GM23338 (cell line): ENCODE measurements around the gene TMEM98.
"Not testable (repeated sequence)": the region's sequence is repeated elsewhere in the genome, so short reads cannot be mapped to it uniquely, and the experiment has no call there.

Experiments used
- CREB1 ChIP-seq: fragments of 250-450 bp; sonication (Bioruptor Pico); IDR thresholded peaks from 2 replicates; pipeline ENCODE4 v1.5.0; 2020; ENCODE audit warnings: low read depth, mild to moderate bottlenecking, moderate library complexity
- CTCF ChIP-seq, 2 experiments: fragments of 200-600 bp in 1 of 2; sonication (generic) in 1 of 2; conservative IDR thresholded peaks; 2 replicates each; pipeline versions ENCODE4 v1.5.1 to v1.6.1; 2016 to 2017; ENCODE audit warnings: antibody characterized with exemption in 2 of 2, low read depth in 2 of 2, mild to moderate bottlenecking in 2 of 2, moderate library complexity in 1 of 2
- ETS1 ChIP-seq: IDR thresholded peaks from 2 replicates; pipeline ENCODE4 v1.6.1; 2016; ENCODE audit warnings: antibody characterized with exemption
- EZH2 ChIP-seq: fragments of 200-600 bp; sonication (generic); IDR thresholded peaks from one replicate; pipeline ENCODE4 v1.8.0; 2017; ENCODE audit warnings: antibody characterized with exemption, mild to moderate bottlenecking, low read depth; ENCODE audit not compliant: unreplicated experiment
- EZH2phosphoT487 ChIP-seq: fragments of 200-600 bp; sonication (generic); IDR thresholded peaks from one replicate; pipeline ENCODE4 v1.8.1; 2018; ENCODE audit warnings: antibody characterized with exemption; ENCODE audit not compliant: unreplicated experiment
- POLR2AphosphoS5 ChIP-seq: IDR thresholded peaks from 2 replicates; pipeline ENCODE4 v1.6.1; 2016; ENCODE audit warnings: antibody characterized with exemption, low read depth

- TF ChIP-seq CTCF (conservative IDR thresholded peaks at IDR 0.05; ENCODE audit: low read depth in 2 of 2); EZH2phosphoT487; ETS1; CREB1 (CRISPR knock-in tag); EZH2; POLR2AphosphoS5: not testable (repeated sequence)
These were observed 8.1 kb upstream of the TMEM98 start for GRCh38 chr17:32919876-32920275.
